PFSK-1 (cell line): Measurements from ENCODE around the gene RFX2.

Experiments used
- FOXP2 ChIP-seq: optimal IDR thresholded peaks from 2 replicates; pipeline ENCODE3; 2011; ENCODE audit warnings: borderline replicate concordance, control low read depth, inconsistent platforms; ENCODE audit not compliant: insufficient read depth; ENCODE audit errors: extremely low read length, extremely low read depth
- REST ChIP-seq, 2 experiments: IDR thresholded peaks; 2 replicates each; pipeline versions ENCODE4 v1.6.1 to v1.8.0; 2011 to 2012; ENCODE audit warnings: low read depth in 2 of 2, low read length in 2 of 2, control low read depth in 1 of 2, inconsistent platforms in 1 of 2, mild to moderate bottlenecking in 1 of 2, moderate library complexity in 1 of 2; ENCODE audit not compliant: insufficient read depth in 1 of 2
- TAF1 ChIP-seq: IDR thresholded peaks from 2 replicates; pipeline ENCODE4 v1.6.1; 2012; ENCODE audit warnings: low read length, control low read depth, borderline replicate concordance; ENCODE audit not compliant: insufficient read depth

GRCh38 chr19:5943623-5944022 is 166.7 kb downstream of the RFX2 start:
- TF ChIP-seq REST (IDR thresholded peaks at IDR 0.05; ENCODE audit: insufficient read depth in 1 of 2, low read depth in 2 of 2, low read length in 2 of 2) (no peak), TAF1 (no peak), FOXP2 (no peak)
